WERI-Rb-1 (cell line): Measurements from ENCODE around the gene TAS2R42.
A peak's percentile ranks its signal among the peaks of the same experiment; 100 is the strongest.

Experiments used
- DNase-seq: peaks from one replicate; pipeline ENCODE4 v3.0.0-alpha.2; 2020
- H3K27ac ChIP-seq: fragments of 250-450 bp; sonication (Bioruptor Pico); 2 replicates; pipeline ENCODE4 v1.5.1; 2020; ENCODE audit warnings: mild to moderate bottlenecking, moderate library complexity
- H3K27me3 ChIP-seq: fragments of 250-450 bp; sonication (Bioruptor Pico); 2 replicates; pipeline ENCODE4 v1.5.1; 2021; ENCODE audit warnings: mild to moderate bottlenecking, low read depth, moderate library complexity; ENCODE audit not compliant: insufficient read depth, severe bottlenecking
- H3K36me3 ChIP-seq: fragments of 250-450 bp; sonication (Bioruptor Pico); 2 replicates; pipeline ENCODE4 v1.5.1; 2020; ENCODE audit warnings: mild to moderate bottlenecking, moderate library complexity
- H3K4me3 ChIP-seq: 2 replicates; pipeline ENCODE4 v1.5.1; 2011; ENCODE audit warnings: low read depth, mild to moderate bottlenecking, control low read depth, low read length
- H3K9me3 ChIP-seq: fragments of 250-450 bp; sonication (Bioruptor Pico); 2 replicates; pipeline ENCODE4 v1.5.1; 2021; ENCODE audit warnings: mild to moderate bottlenecking, moderate library complexity; ENCODE audit not compliant: severe bottlenecking
- TF ChIP-seq, protein P1 (sequence below): IDR thresholded peaks from 2 replicates; pipeline ENCODE4 v1.5.1; 2011; ENCODE audit warnings: low read depth, mild to moderate bottlenecking, control low read depth, inconsistent platforms, low read length

The TAS2R42 gene

DNA sequence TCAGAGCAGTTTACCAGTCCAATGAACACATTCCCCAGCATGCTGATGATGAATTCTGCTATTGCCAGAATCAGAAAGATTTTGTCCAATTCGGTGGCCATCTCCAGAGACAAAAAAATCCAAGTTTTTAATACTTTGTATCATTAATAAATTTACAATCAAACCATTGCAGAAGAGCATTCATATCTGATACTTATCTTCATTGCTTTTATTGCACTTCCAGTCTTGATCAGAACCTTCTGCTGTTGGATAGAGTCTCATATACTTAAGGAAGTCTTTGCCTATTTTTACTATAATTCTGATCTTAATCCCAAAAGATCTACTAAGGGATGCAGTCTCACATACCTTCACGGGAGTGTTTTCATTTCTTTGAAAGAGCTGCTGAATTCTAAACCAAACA is at the start of gene TAS2R42:
Gene TAS2R42 (minus strand): TSS at position 101 of the 400 bp plus-strand sequence. CDS start 0 bp downstream, at position 101.
- Histone ChIP-seq H3K4me3 (no peak within 1 kb of the TSS), H3K9me3 (no peaks in the 10 kb centered on the region), H3K27ac (no peak within 1 kb of the TSS), H3K36me3 (no peaks in the 10 kb centered on the region), H3K27me3 (no peaks in the 10 kb centered on the region)
- no peak for DNase-seq
- TF ChIP-seq, protein P1, sequence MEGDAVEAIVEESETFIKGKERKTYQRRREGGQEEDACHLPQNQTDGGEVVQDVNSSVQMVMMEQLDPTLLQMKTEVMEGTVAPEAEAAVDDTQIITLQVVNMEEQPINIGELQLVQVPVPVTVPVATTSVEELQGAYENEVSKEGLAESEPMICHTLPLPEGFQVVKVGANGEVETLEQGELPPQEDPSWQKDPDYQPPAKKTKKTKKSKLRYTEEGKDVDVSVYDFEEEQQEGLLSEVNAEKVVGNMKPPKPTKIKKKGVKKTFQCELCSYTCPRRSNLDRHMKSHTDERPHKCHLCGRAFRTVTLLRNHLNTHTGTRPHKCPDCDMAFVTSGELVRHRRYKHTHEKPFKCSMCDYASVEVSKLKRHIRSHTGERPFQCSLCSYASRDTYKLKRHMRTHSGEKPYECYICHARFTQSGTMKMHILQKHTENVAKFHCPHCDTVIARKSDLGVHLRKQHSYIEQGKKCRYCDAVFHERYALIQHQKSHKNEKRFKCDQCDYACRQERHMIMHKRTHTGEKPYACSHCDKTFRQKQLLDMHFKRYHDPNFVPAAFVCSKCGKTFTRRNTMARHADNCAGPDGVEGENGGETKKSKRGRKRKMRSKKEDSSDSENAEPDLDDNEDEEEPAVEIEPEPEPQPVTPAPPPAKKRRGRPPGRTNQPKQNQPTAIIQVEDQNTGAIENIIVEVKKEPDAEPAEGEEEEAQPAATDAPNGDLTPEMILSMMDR: no peak

DNA sequence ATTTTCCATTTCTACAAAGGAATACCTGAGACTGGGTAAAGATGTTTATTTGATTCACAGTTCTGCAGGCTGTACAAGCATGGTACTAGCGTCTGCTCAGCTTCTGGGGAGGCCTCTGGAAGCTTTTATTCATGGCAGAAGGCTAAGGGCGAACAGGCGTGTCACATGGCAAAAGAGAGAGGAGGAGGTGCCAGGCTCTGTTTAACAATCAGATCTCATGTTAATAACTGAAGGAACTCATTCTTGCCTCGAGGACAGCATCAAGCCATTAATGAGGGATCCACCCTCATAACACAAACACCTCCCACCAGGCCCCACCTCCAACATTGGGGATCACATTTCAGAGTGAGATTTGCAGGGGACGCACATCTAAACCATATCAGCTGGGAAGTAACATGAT is 46.8 kb upstream of the TAS2R42 start:
- TF ChIP-seq, protein P1: no peak
- Histone ChIP-seq H3K36me3 (no peaks in the 10 kb centered on the region), H3K9me3 (no peaks in the 10 kb centered on the region), H3K27ac (no peak overlapping the region), H3K4me3 (no peak overlapping the region), H3K27me3 (peaks cover 33% of the 10 kb centered on the region)
- no peak for DNase-seq

DNA sequence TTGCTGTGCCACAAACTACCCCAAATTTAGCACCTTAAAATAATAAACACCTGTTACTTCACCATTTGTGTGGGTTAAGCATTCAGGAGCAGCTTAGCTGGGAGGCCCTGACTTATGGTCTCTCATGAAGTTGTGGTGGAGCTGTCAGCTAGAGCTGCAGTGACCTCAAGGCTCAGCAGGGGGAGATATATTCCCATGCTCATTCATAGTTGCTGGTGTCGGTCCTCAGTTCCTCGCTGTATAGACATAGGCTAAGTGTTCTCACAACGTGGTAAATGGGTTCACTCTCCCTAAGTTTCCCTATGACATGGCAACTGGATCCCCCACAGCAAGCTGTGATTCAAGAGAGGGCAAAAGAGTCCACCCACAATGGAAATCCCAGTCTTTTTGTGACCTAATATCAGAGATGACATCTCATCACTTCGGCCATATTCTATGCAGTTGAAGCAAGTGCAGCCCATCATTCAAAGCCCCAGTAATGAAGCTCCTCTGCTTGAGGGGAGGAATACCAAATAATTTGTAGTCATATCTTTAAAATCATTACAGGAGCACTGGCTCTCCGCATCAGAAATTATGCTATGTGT is 41.7 kb upstream of the TAS2R42 start:
- TF ChIP-seq, protein P1: peak; percentile 85
- no peaks in the 10 kb centered on the region for H3K9me3 ChIP-seq
- peak; percentile 56 for DNase-seq
- H3K4me3 ChIP-seq: no peak overlapping the region
- H3K27ac ChIP-seq: no peak overlapping the region
- no peaks in the 10 kb centered on the region for H3K36me3 ChIP-seq
- H3K27me3 ChIP-seq: peaks cover 26% of the 10 kb centered on the region

GRCh38 chr12:11227373-11227772 is 40.6 kb upstream of the TAS2R42 start:
- Histone ChIP-seq H3K27ac (no peak overlapping the region), H3K27me3 (peaks cover 21% of the 10 kb centered on the region), H3K4me3 (no peak overlapping the region), H3K9me3 (no peaks in the 10 kb centered on the region), H3K36me3 (no peaks in the 10 kb centered on the region)
- TF ChIP-seq, protein P1: no peak
- DNase-seq: no peak

DNA sequence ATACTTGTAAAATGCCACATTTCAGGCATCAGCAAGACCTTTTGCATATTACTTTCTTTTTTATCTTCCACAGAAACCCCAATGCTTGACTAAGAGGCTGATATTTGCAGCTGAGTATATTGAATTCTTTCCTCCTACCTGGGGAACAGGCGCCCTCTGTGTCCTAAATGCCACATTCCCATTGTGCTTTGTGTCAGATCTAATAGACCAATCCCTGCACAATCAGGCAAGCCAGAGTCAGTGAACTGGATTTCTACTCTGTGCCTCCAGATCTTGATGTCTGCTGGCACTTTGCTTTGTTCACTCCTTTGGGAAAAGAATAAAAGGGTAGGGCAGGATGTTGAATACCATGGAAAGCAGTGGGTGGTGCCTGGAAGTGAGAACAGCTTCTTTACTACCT is 22.4 kb upstream of the TAS2R42 start:
- Histone ChIP-seq H3K4me3 (no peak overlapping the region), H3K9me3 (no peaks in the 10 kb centered on the region), H3K27ac (no peak overlapping the region), H3K27me3 (no peaks in the 10 kb centered on the region), H3K36me3 (no peaks in the 10 kb centered on the region)
- TF ChIP-seq, protein P1: no peak
- no peak for DNase-seq

GRCh38 chr12:11204173-11204572 is 17.4 kb upstream of the TAS2R42 start:
- Histone ChIP-seq H3K9me3 (no peaks in the 10 kb centered on the region), H3K4me3 (no peak overlapping the region), H3K27ac (no peak overlapping the region), H3K36me3 (no peaks in the 10 kb centered on the region), H3K27me3 (no peaks in the 10 kb centered on the region)
- TF ChIP-seq, protein P1: no peak
- DNase-seq: no peak
